Upper lobe of left lung (tissue), 6 donors: ENCODE measurements around the gene MAB21L2. TPM values are rescaled to one million over a fixed set of nuclear protein-coding genes. Genes with fewer than 3 reads are reported as not detected.
"Not testable (repeated sequence)": the region's sequence is repeated elsewhere in the genome, so short reads cannot be mapped to it uniquely, and the experiment has no call there.

Experiments used
- ATAC-seq, 2 donors: fragments of 200-7000 bp; cut with Tn5 transposase; one replicate each; pipeline ENCODE4 v1.9.1; 2022; ENCODE audit warnings: mild to moderate bottlenecking in 2 of 2, moderate library complexity in 2 of 2; ENCODE audit not compliant: low FRiP score in 2 of 2
- DNase-seq, 2 donors: peaks; one replicate each; pipeline ENCODE4 v3.0.0-alpha.2; 2019 to 2020
- H3K27ac ChIP-seq, 4 donors: fragments of 200-600 bp; sonication (generic); one replicate each; pipeline ENCODE4 v1.5.1; 2016 to 2019
- H3K27me3 ChIP-seq, 4 donors: fragments of 200-600 bp; sonication (generic); one replicate each; pipeline ENCODE4 v1.5.1; 2017 to 2019
- H3K36me3 ChIP-seq, 4 donors: fragments of 200-600 bp; sonication (generic); one replicate each; pipeline ENCODE4 v1.5.1; 2016 to 2019
- H3K4me1 ChIP-seq, 4 donors: fragments of 200-600 bp; sonication (generic); one replicate each; pipeline ENCODE4 v1.5.1; 2018 to 2019
- H3K4me3 ChIP-seq, 4 donors: fragments of 200-600 bp; sonication (generic); one replicate each; pipeline ENCODE4 v1.5.1; 2017 to 2019; ENCODE audit warnings: mild to moderate bottlenecking in 2 of 4, moderate library complexity in 1 of 4
- H3K9me3 ChIP-seq, 4 donors: fragments of 200-600 bp; sonication (generic); one replicate each; pipeline ENCODE4 v1.5.1; 2018 to 2019
- EP300 ChIP-seq, 4 donors: sonication (generic); formaldehyde crosslinking; IDR thresholded peaks; one replicate each; pipeline ENCODE4 v1.5.1; 2017; ENCODE audit warnings: antibody characterized with exemption in 4 of 4, control low read depth in 2 of 4
- POLR2A ChIP-seq, 4 donors: fragments of 450-650 bp; IDR thresholded peaks; one replicate each; pipeline ENCODE4 v1.5.1; 2016 to 2017; ENCODE audit warnings: antibody characterized with exemption in 4 of 4, mild to moderate bottlenecking in 2 of 4
- POLR2AphosphoS5 ChIP-seq, 2 donors: sonication (generic); formaldehyde crosslinking; IDR thresholded peaks; one replicate each; pipeline ENCODE4 v1.5.1; 2017; ENCODE audit warnings: antibody characterized with exemption in 2 of 2
- WGBS, 2 donors: methylation state at CpG; one replicate each; pipeline ENCODE4 v1.1.5; 2017 to 2018; 5-methylcytosine and 5-hydroxymethylcytosine counted together
- total RNA-seq, 6 donors: library from RNA; depleted of rRNA in 4 of 6; stranded (reverse); fragments of >200 nt in 4 of 6; gene quantifications; one replicate each; pipeline versions ENCODE4 v1.1.0 to v1.2.1, GENCODE V29; 2016 to 2021
- TF ChIP-seq, protein P1 (sequence below), 6 experiments: fragments of 450-650 bp in 4 of 6; fragments of 200-600 bp in 2 of 6; sonication (generic) in 2 of 6; IDR thresholded peaks; one replicate each; pipeline ENCODE4 v1.5.1; 2016 to 2019; ENCODE audit warnings: antibody characterized with exemption in 6 of 6
- donor health status: DM: no; HTN: no; CAD: no; lungs with moderate emphysema.
- donor health status: DM: no; HTN: yes; CAD: no; lungs with severe emphysema.

MAB21L2 gene
- total RNA-seq, 6 donors from 2014 or later, result not detected

DNA sequence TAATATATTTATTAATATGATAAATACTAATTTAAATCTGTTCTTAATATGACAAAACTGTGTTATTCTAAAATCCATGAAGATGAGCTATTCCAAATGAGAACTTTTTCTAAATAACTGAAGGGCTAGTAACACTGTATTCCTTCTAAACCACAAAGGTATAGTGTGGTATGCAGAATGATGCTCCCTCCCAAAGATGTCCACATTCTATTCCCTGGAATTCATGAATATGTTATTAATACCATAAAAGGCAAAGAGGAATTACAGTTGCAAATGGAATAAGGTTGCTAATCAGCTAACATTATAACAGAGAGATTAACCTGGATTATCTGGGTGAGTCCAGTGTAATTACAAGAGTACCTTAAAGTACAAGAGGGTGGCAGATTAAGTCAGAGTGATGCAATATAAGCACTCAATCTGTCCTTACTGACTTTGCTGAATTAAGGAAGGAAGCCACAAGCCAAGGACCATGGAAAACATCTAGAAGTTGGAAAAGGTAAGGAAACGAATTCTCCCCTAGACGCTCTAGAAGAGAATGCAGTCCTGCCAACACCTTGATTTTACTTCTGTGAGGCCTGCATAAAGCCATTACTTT, 20.7 kb upstream of the MAB21L2 start:
- Histone ChIP-seq H3K4me1 (no peaks in the 10 kb centered on the region), H3K4me3 (no peak overlapping the region), H3K36me3 (no peaks in the 10 kb centered on the region), H3K27ac (no peak overlapping the region), H3K9me3 (no peaks in the 10 kb centered on the region), H3K27me3 (no peaks in the 10 kb centered on the region)
- no peak for DNase-seq
- ATAC-seq, result no peak
- WGBS, 2 donors, result 80 to 93% methylated on average over 2 of the region's 2 CpGs
- TF ChIP-seq EP300 (IDR thresholded peaks at IDR 0.05) (no peak), POLR2A (IDR thresholded peaks at IDR 0.05) (no peak), POLR2AphosphoS5 (IDR thresholded peaks at IDR 0.05) (no peak)
- TF ChIP-seq, protein P1, sequence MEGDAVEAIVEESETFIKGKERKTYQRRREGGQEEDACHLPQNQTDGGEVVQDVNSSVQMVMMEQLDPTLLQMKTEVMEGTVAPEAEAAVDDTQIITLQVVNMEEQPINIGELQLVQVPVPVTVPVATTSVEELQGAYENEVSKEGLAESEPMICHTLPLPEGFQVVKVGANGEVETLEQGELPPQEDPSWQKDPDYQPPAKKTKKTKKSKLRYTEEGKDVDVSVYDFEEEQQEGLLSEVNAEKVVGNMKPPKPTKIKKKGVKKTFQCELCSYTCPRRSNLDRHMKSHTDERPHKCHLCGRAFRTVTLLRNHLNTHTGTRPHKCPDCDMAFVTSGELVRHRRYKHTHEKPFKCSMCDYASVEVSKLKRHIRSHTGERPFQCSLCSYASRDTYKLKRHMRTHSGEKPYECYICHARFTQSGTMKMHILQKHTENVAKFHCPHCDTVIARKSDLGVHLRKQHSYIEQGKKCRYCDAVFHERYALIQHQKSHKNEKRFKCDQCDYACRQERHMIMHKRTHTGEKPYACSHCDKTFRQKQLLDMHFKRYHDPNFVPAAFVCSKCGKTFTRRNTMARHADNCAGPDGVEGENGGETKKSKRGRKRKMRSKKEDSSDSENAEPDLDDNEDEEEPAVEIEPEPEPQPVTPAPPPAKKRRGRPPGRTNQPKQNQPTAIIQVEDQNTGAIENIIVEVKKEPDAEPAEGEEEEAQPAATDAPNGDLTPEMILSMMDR (IDR thresholded peaks at IDR 0.05), result no peak

DNA sequence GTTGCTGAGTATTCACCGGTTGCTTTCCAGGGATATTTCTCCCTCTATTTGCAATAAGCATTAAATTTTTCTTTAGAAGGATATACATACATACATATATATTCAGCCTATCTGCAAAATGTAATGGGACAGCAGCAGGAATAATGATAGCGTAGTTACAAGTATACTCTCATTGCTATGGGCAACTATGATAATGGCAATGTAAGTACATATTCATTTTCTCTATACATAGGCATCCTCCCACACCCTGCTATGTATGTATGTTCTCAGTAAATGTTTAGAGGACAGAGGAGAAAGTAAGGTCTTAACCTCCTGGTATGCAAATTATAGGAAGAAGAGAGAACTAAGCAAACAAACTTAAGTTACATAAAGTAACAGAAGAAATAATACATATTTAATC, 19.7 kb upstream of the MAB21L2 start:
- Histone ChIP-seq H3K9me3 (no peaks in the 10 kb centered on the region), H3K4me1 (no peaks in the 10 kb centered on the region), H3K4me3 (no peak overlapping the region), H3K27me3 (no peaks in the 10 kb centered on the region), H3K27ac (no peak overlapping the region), H3K36me3 (no peaks in the 10 kb centered on the region)
- ATAC-seq, result no peak
- 94 to 99% methylated on average over 2 of the region's 2 CpGs for WGBS, 2 donors
- no peak for TF ChIP-seq POLR2A (IDR thresholded peaks at IDR 0.05)
- TF ChIP-seq POLR2AphosphoS5 (IDR thresholded peaks at IDR 0.05), result no peak
- no peak for TF ChIP-seq EP300 (IDR thresholded peaks at IDR 0.05)
- TF ChIP-seq, protein P1 (IDR thresholded peaks at IDR 0.05), result no peak
- no peak for DNase-seq

DNA sequence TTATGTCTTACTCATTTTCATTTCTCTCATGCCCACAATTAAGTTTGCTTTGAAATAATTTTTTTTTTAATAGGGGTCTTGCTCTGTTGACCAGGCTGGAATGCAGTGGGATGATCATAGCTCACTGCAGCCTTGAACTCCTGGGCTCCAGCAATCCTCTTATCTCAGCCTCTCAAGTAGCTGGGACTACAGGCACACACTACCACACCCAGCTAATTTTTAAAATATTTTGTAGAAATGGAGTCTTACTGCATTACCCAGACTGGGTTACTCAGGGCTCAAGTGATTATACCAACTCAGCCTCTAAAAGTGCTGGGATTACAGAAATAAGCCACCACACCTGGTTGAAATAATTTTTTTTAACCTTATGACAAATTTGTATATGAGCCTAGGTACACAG, 19.2 kb upstream of the MAB21L2 start:
- Histone ChIP-seq H3K4me1 (no peaks in the 10 kb centered on the region), H3K27me3 (no peaks in the 10 kb centered on the region), H3K4me3 (no peak overlapping the region), H3K36me3 (no peaks in the 10 kb centered on the region), H3K9me3 (no peaks in the 10 kb centered on the region), H3K27ac (no peak overlapping the region)
- TF ChIP-seq, protein P1 (IDR thresholded peaks at IDR 0.05), result no peak
- no peak for TF ChIP-seq POLR2AphosphoS5 (IDR thresholded peaks at IDR 0.05)
- no peak for TF ChIP-seq EP300 (IDR thresholded peaks at IDR 0.05)
- no peak for TF ChIP-seq POLR2A (IDR thresholded peaks at IDR 0.05)
- no peak for DNase-seq
- no peak for ATAC-seq

DNA sequence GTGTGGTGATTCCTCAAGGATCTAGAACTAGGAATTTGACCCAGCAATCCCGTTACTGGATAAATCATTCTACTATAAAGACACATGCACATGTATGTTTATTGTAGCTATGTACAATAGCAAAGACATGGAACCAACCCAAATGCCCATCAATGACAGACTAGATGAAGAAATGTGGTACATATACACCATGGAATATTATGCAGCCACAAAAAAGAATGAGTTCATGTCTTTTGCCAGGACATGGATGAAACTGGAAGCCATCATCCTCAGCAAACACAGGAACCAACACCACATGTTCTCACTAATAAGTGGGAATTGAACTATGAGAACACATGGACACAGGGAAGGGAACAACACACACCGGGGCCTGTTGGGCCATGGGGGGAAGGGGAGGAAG, 17.0 kb upstream of the MAB21L2 start:
- DNase-seq, H3K4me3 ChIP-seq, H3K9me3 ChIP-seq, H3K27me3 ChIP-seq, H3K36me3 ChIP-seq, H3K4me1 ChIP-seq, ATAC-seq, H3K27ac ChIP-seq: not testable (repeated sequence)
- 95 to 100% methylated on average over 2 of the region's 2 CpGs for WGBS, 2 donors

DNA sequence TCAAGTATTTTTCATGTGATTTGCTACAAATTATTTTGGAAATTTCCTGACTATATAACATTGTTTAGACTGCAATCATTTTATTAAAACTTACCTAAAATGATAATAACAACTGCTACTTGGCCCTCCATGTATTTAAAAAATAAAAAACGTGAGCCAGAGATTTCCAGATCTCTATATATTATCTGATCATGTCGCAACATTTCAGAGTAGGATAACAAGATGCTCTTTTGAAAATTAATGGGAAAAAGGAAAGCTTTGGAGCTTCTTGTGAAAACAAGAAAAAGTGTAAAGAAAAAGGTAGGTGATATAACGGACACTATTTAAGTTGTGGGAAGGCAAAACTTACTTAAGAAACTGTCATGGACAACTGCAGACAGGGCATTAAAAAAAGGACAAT, 14.9 kb upstream of the MAB21L2 start:
- TF ChIP-seq POLR2A (IDR thresholded peaks at IDR 0.05), result no peak
- no peak for TF ChIP-seq EP300 (IDR thresholded peaks at IDR 0.05)
- no peak for TF ChIP-seq POLR2AphosphoS5 (IDR thresholded peaks at IDR 0.05)
- TF ChIP-seq, protein P1 (IDR thresholded peaks at IDR 0.05), result no peak
- no peak for ATAC-seq
- H3K36me3 ChIP-seq, result peaks cover 0 to 6% (median 0%) of the 10 kb centered on the region in 4 donors
- no peaks in the 10 kb centered on the region for H3K9me3 ChIP-seq
- no peaks in the 10 kb centered on the region for H3K4me1 ChIP-seq
- H3K4me3 ChIP-seq, result no peak overlapping the region
- WGBS, 2 donors, result 89% methylated on average over 3 of the region's 3 CpGs
- H3K27me3 ChIP-seq, result no peaks in the 10 kb centered on the region
- DNase-seq, result no peak
- no peak overlapping the region for H3K27ac ChIP-seq
